SK-N-SH treated with all-trans-retinoic acid at 6 μM for 48 hours (cell line): ENCODE measurements around the gene METTL17.
A peak's percentile ranks its signal among the peaks of the same experiment; 100 is the strongest.

Source experiments
- ATAC-seq: fragments of 200-7000 bp; cut with Tn5 transposase; 3 replicates; pipeline ENCODE4 v1.9.1; 2020; ENCODE audit warnings: mild to moderate bottlenecking, moderate library complexity
- BACH2 ChIP-seq: fragments of 250-450 bp; sonication (Bioruptor Pico); IDR thresholded peaks from 2 replicates; pipeline ENCODE4 v1.9.0; 2021; ENCODE audit warnings: mild to moderate bottlenecking, borderline replicate concordance
- CREB5 ChIP-seq: fragments of 250-450 bp; sonication (Bioruptor Pico); IDR thresholded peaks from 2 replicates; pipeline ENCODE4 v1.5.1; 2020; ENCODE audit warnings: low read depth, mild to moderate bottlenecking, moderate library complexity
- CSDC2 ChIP-seq: fragments of 250-450 bp; sonication (Bioruptor Pico); IDR thresholded peaks from 2 replicates; pipeline ENCODE4 v1.5.0; 2020; ENCODE audit warnings: mild to moderate bottlenecking, moderate library complexity
- CSRNP3 ChIP-seq: fragments of 250-450 bp; sonication (Bioruptor Pico); IDR thresholded peaks from 2 replicates; pipeline ENCODE4 v1.5.1; 2021; ENCODE audit warnings: mild to moderate bottlenecking, moderate library complexity
- GLIS3 ChIP-seq: fragments of 250-450 bp; sonication (Bioruptor Pico); IDR thresholded peaks from 2 replicates; pipeline ENCODE4 v1.5.0; 2020; ENCODE audit warnings: mild to moderate bottlenecking, moderate library complexity
- ISL1 ChIP-seq: fragments of 250-450 bp; sonication (Bioruptor Pico); IDR thresholded peaks from 2 replicates; pipeline ENCODE4 v2.1.2; 2022; ENCODE audit warnings: mild to moderate bottlenecking, moderate library complexity
- OSR1 ChIP-seq: fragments of 250-450 bp; sonication (Bioruptor Pico); IDR thresholded peaks from 2 replicates; pipeline ENCODE4 v1.8.0; 2022; ENCODE audit warnings: moderate library complexity, mild to moderate bottlenecking, inconsistent platforms
- PATZ1 ChIP-seq: fragments of 250-450 bp; sonication (Bioruptor Pico); IDR thresholded peaks from 2 replicates; pipeline ENCODE4 v1.8.0; 2020; ENCODE audit warnings: mild to moderate bottlenecking, moderate library complexity, borderline replicate concordance
- POU6F1 ChIP-seq: fragments of 250-450 bp; sonication (Bioruptor Pico); IDR thresholded peaks from 2 replicates; pipeline ENCODE4 v1.8.0; 2021; ENCODE audit warnings: low read depth, mild to moderate bottlenecking, moderate library complexity, borderline replicate concordance
- PPARA ChIP-seq: fragments of 250-450 bp; sonication (Bioruptor Pico); IDR thresholded peaks from 2 replicates; pipeline ENCODE4 v1.5.0; 2020; ENCODE audit warnings: mild to moderate bottlenecking, borderline replicate concordance
- RARB ChIP-seq: fragments of 250-450 bp; sonication (Bioruptor Pico); IDR thresholded peaks from 2 replicates; pipeline ENCODE4 v1.8.0; 2021; ENCODE audit warnings: mild to moderate bottlenecking, moderate library complexity
- SNAI2 ChIP-seq: fragments of 250-450 bp; sonication (Bioruptor Pico); IDR thresholded peaks from 2 replicates; pipeline ENCODE4 v1.5.0; 2020; ENCODE audit warnings: mild to moderate bottlenecking, moderate library complexity
- TCF4 ChIP-seq: fragments of 250-450 bp; sonication (Bioruptor Pico); IDR thresholded peaks from 2 replicates; pipeline ENCODE4 v1.8.0; 2021; ENCODE audit warnings: mild to moderate bottlenecking, moderate library complexity, borderline replicate concordance
- TOX ChIP-seq: fragments of 250-450 bp; sonication (Bioruptor Pico); IDR thresholded peaks from 2 replicates; pipeline ENCODE4 v1.8.0; 2021; ENCODE audit warnings: mild to moderate bottlenecking, moderate library complexity, borderline replicate concordance
- TSHZ2 ChIP-seq: fragments of 250-450 bp; sonication (Bioruptor Pico); IDR thresholded peaks from 2 replicates; pipeline ENCODE4 v1.5.0; 2020; ENCODE audit warnings: mild to moderate bottlenecking, moderate library complexity
- ZC3H10 ChIP-seq: fragments of 250-450 bp; sonication (Bioruptor Pico); IDR thresholded peaks from 2 replicates; pipeline ENCODE4 v1.5.1; 2021; ENCODE audit warnings: mild to moderate bottlenecking, moderate library complexity
- ZFP3 ChIP-seq: fragments of 250-450 bp; sonication (Bioruptor Pico); IDR thresholded peaks from 2 replicates; pipeline ENCODE4 v1.5.0; 2020; ENCODE audit warnings: mild to moderate bottlenecking, moderate library complexity
- ZNF565 ChIP-seq: fragments of 450-650 bp; formaldehyde crosslinking; conservative IDR thresholded peaks from 2 replicates; pipeline ENCODE4 v1.5.0; 2020; ENCODE audit warnings: low read depth, mild to moderate bottlenecking, moderate library complexity
- ZNF70 ChIP-seq: fragments of 450-650 bp; formaldehyde crosslinking; IDR thresholded peaks from 2 replicates; pipeline ENCODE4 v1.5.0; 2020; ENCODE audit warnings: mild to moderate bottlenecking, moderate library complexity
- ZNF8 ChIP-seq: fragments of 450-650 bp; formaldehyde crosslinking; IDR thresholded peaks from 2 replicates; pipeline ENCODE4 v1.5.0; 2020; ENCODE audit warnings: mild to moderate bottlenecking, moderate library complexity

The METTL17 gene

GRCh38 chr14:21037156-21037555 lies 47.4 kb downstream of the METTL17 start:
- no peak for ATAC-seq
- TF ChIP-seq ZNF565 (CRISPR knock-in tag) (no peak), CSRNP3 (no peak), PATZ1 (no peak), ZC3H10 (no peak)

- TF ChIP-seq POU6F1 (CRISPR knock-in tag) (no peak), TSHZ2 (no peak), TOX (CRISPR knock-in tag) (no peak), PATZ1 (no peak), PPARA (no peak), CREB5 (CRISPR knock-in tag) (no peak), CSDC2 (no peak), ZNF70 (no peak), SNAI2 (no peak), RARB (CRISPR knock-in tag) (no peak), BACH2 (CRISPR knock-in tag) (no peak)
Measured at GRCh38 chr14:21038441-21039422, 49.0 kb downstream of the METTL17 start.

GRCh38 chr14:21039585-21040369 lies 50.0 kb downstream of the METTL17 start:
- peak; percentile 90 for ATAC-seq
- TF ChIP-seq PATZ1 (no peak), POU6F1 (CRISPR knock-in tag) (no peak), OSR1 (no peak), RARB (CRISPR knock-in tag) (no peak), ISL1 (no peak), PPARA (no peak), BACH2 (CRISPR knock-in tag) (no peak), ZNF8 (no peak), SNAI2 (no peak), TOX (CRISPR knock-in tag) (no peak), GLIS3 (CRISPR knock-in tag) (no peak), ZFP3 (CRISPR knock-in tag) (no peak), TCF4 (CRISPR knock-in tag) (no peak), ZC3H10 (no peak)

More at GRCh38 chr14:21038441-21039422, 49.0 kb downstream of the METTL17 start:
- ATAC-seq: no peak
